Trophoblast cell (in vitro differentiated cells and primary cell): ENCODE results near the gene RICTOR.

Experiments
- DNase-seq, 2 donors: peaks; one replicate each; pipeline ENCODE4 v3.0.0-alpha.2; 2016
- H2AFZ ChIP-seq: 2 replicates; pipeline ENCODE4 v1.6.1; 2013; ENCODE audit warnings: low read length, moderate library complexity, mild to moderate bottlenecking; ENCODE audit not compliant: insufficient read depth, poor library complexity
- H2AK5ac ChIP-seq: 2 replicates; pipeline ENCODE4 v1.6.1; 2013; ENCODE audit warnings: mild to moderate bottlenecking, low read length
- H2BK120ac ChIP-seq: 2 replicates; pipeline ENCODE4 v1.6.1; 2013; ENCODE audit warnings: low read length, mild to moderate bottlenecking, moderate library complexity; ENCODE audit not compliant: insufficient read depth, poor library complexity
- H2BK12ac ChIP-seq: 2 replicates; pipeline ENCODE4 v1.6.1; 2013; ENCODE audit warnings: mild to moderate bottlenecking, low read length, moderate library complexity
- H2BK5ac ChIP-seq: 2 replicates; pipeline ENCODE4 v1.6.1; 2013; ENCODE audit warnings: low read length, low read depth, moderate library complexity, mild to moderate bottlenecking; ENCODE audit not compliant: poor library complexity
- H3K14ac ChIP-seq: 2 replicates; pipeline ENCODE4 v1.6.1; 2013; ENCODE audit warnings: mild to moderate bottlenecking, low read length
- H3K18ac ChIP-seq: 2 replicates; pipeline ENCODE4 v1.6.1; 2013; ENCODE audit warnings: mild to moderate bottlenecking, low read length
- H3K23ac ChIP-seq: 2 replicates; pipeline ENCODE4 v1.6.1; 2013; ENCODE audit warnings: low read length
- H3K27ac ChIP-seq: 2 replicates; pipeline ENCODE4 v1.5.1; 2013; ENCODE audit warnings: low read depth, mild to moderate bottlenecking, inconsistent platforms, low read length, moderate library complexity
- H3K27me3 ChIP-seq: 2 replicates; pipeline ENCODE4 v1.6.1; 2013; ENCODE audit warnings: inconsistent platforms, mild to moderate bottlenecking, low read length, moderate library complexity; ENCODE audit not compliant: insufficient read depth
- H3K36me3 ChIP-seq, 2 experiments: 1 replicate in 1 of 2; 2 replicates in 1 of 2; pipeline ENCODE4 v1.6.1; 2013; ENCODE audit warnings: low read length in 2 of 2, mild to moderate bottlenecking in 2 of 2, moderate library complexity in 1 of 2; ENCODE audit not compliant: insufficient read depth in 2 of 2, control insufficient read depth in 1 of 2
- H3K4ac ChIP-seq: 2 replicates; pipeline ENCODE4 v1.6.1; 2013; ENCODE audit warnings: low read depth, mild to moderate bottlenecking, low read length, moderate library complexity
- H3K4me1 ChIP-seq, 2 experiments: 1 replicate in 1 of 2; 2 replicates in 1 of 2; pipeline ENCODE4 v1.6.1; 2013; ENCODE audit warnings: low read length in 2 of 2, mild to moderate bottlenecking in 2 of 2, moderate library complexity in 1 of 2; ENCODE audit not compliant: insufficient read depth in 2 of 2, control insufficient read depth in 1 of 2
- H3K4me2 ChIP-seq: 2 replicates; pipeline ENCODE4 v1.6.1; 2013; ENCODE audit warnings: inconsistent platforms, mild to moderate bottlenecking, low read length, moderate library complexity
- H3K4me3 ChIP-seq: 2 replicates; pipeline ENCODE4 v1.5.1; 2013; ENCODE audit warnings: mild to moderate bottlenecking, low read depth, low read length, inconsistent platforms
- H3K79me1 ChIP-seq: one replicate; pipeline ENCODE4 v1.6.1; 2013; ENCODE audit warnings: low read length
- H3K79me2 ChIP-seq: 2 replicates; pipeline ENCODE4 v1.6.1; 2013; ENCODE audit warnings: low read length, mild to moderate bottlenecking; ENCODE audit not compliant: control insufficient read depth, insufficient read depth, poor library complexity
- H3K9ac ChIP-seq: 2 replicates; pipeline ENCODE4 v1.6.1; 2013; ENCODE audit warnings: mild to moderate bottlenecking, low read length
- H3K9me3 ChIP-seq: 2 replicates; pipeline ENCODE4 v1.6.1; 2013; ENCODE audit warnings: low read depth, mild to moderate bottlenecking, control low read depth, inconsistent platforms, low read length; ENCODE audit not compliant: insufficient read depth
- H4K12ac ChIP-seq: 2 replicates; pipeline ENCODE4 v1.6.1; 2013; ENCODE audit warnings: low read depth, mild to moderate bottlenecking, low read length, moderate library complexity
- H4K8ac ChIP-seq: 2 replicates; pipeline ENCODE4 v1.6.1; 2013; ENCODE audit warnings: low read depth, mild to moderate bottlenecking, low read length, moderate library complexity
- H4K91ac ChIP-seq: one replicate; pipeline ENCODE4 v1.6.1; 2013; ENCODE audit warnings: low read depth, mild to moderate bottlenecking, low read length, moderate library complexity
- WGBS: extraction: QIAGEN DNeasy Blood & Tissue Kit; methylation state at CpG from one replicate; pipeline ENCODE4 v1.1.7; 2013; ENCODE audit warnings: missing lambda C conversion rate; ENCODE audit not compliant: insufficient read length, insufficient coverage; ENCODE audit errors: extremely low coverage; 5-methylcytosine and 5-hydroxymethylcytosine counted together

Gene RICTOR

GRCh38 chr5:38916802-38917201 lies 157.4 kb downstream of the RICTOR start:
- Histone ChIP-seq H4K91ac (no peak overlapping the region), H3K4me1 (no peaks in the 10 kb centered on the region), H4K12ac (no peak overlapping the region), H2BK120ac (no peak overlapping the region), H2AFZ (no peak overlapping the region), H3K79me1 (no peaks in the 10 kb centered on the region), H3K9me3 (no peaks in the 10 kb centered on the region), H3K4me3 (no peak overlapping the region), H3K18ac (no peak overlapping the region), H2AK5ac (no peak overlapping the region), H3K4me2 (no peak overlapping the region), H3K23ac (no peak overlapping the region), H3K27me3 (no peaks in the 10 kb centered on the region), H2BK12ac (peak overlapping the region; percentile 60), H4K8ac (no peak overlapping the region), H3K14ac (no peak overlapping the region), H3K79me2 (no peaks in the 10 kb centered on the region), H3K9ac (no peak overlapping the region), H3K27ac (no peak overlapping the region), H3K4ac (no peak overlapping the region), H3K36me3 (peaks cover 0 to 4% of the 10 kb centered on the region in 2 experiments), H2BK5ac (no peak overlapping the region)
- no CpG with 5 or more reads among the region's 7 CpGs for WGBS
- no peak for DNase-seq

- no peak overlapping the region for H3K14ac ChIP-seq
- H4K91ac ChIP-seq: no peak overlapping the region
- H3K4me1 ChIP-seq: no peaks in the 10 kb centered on the region
- H3K9me3 ChIP-seq: no peaks in the 10 kb centered on the region
- H3K4me3 ChIP-seq: no peak overlapping the region
- WGBS: no CpG with 5 or more reads among the region's 2 CpGs
- no peak overlapping the region for H2BK120ac ChIP-seq
- H4K8ac ChIP-seq: no peak overlapping the region
- H3K27me3 ChIP-seq: no peaks in the 10 kb centered on the region
- H3K9ac ChIP-seq: no peak overlapping the region
- H2BK5ac ChIP-seq: no peak overlapping the region
- H3K79me2 ChIP-seq: no peaks in the 10 kb centered on the region
- peaks cover 0 to 4% of the 10 kb centered on the region in 2 experiments for H3K36me3 ChIP-seq
- no peak overlapping the region for H2AK5ac ChIP-seq
- H3K27ac ChIP-seq: no peak overlapping the region
- no peak overlapping the region for H3K4me2 ChIP-seq
- no peak overlapping the region for H2BK12ac ChIP-seq
- no peak overlapping the region for H3K23ac ChIP-seq
- H2AFZ ChIP-seq: no peak overlapping the region
- no peak overlapping the region for H3K18ac ChIP-seq
- no peaks in the 10 kb centered on the region for H3K79me1 ChIP-seq
- no peak overlapping the region for H3K4ac ChIP-seq
- no peak overlapping the region for H4K12ac ChIP-seq
- DNase-seq: peak in 1 of 2 donors; percentile 55
Measured at GRCh38 chr5:38913714-38914113, 160.5 kb downstream of the RICTOR start.

GRCh38 chr5:38911933-38912332 lies 162.3 kb downstream of the RICTOR start:
- Histone ChIP-seq H3K79me1 (no peaks in the 10 kb centered on the region), H3K9me3 (peaks cover 5% of the 10 kb centered on the region), H3K4me1 (no peaks in the 10 kb centered on the region)

GRCh38 chr5:38906503-38906902 lies 167.7 kb downstream of the RICTOR start:
- H3K18ac ChIP-seq: no peak overlapping the region
- H2BK120ac ChIP-seq: no peak overlapping the region
- H3K36me3 ChIP-seq: peaks cover 8 to 18% of the 10 kb centered on the region in 2 experiments
- no peaks in the 10 kb centered on the region for H3K79me2 ChIP-seq
- no peak overlapping the region for H2AFZ ChIP-seq
- no peaks in the 10 kb centered on the region for H3K27me3 ChIP-seq
- no peaks in the 10 kb centered on the region for H3K4me1 ChIP-seq
- no peak overlapping the region for H3K23ac ChIP-seq
- H3K79me1 ChIP-seq: no peaks in the 10 kb centered on the region
- DNase-seq: no peak
- no peak overlapping the region for H2BK5ac ChIP-seq
- no peak overlapping the region for H3K9ac ChIP-seq
- H4K91ac ChIP-seq: no peak overlapping the region
- no peak overlapping the region for H4K12ac ChIP-seq
- H2AK5ac ChIP-seq: no peak overlapping the region
- no peak overlapping the region for H4K8ac ChIP-seq
- no peak overlapping the region for H3K27ac ChIP-seq
- no peak overlapping the region for H3K14ac ChIP-seq
- H3K4me3 ChIP-seq: no peak overlapping the region
- H3K9me3 ChIP-seq: peaks cover 6% of the 10 kb centered on the region
- H3K4ac ChIP-seq: no peak overlapping the region
- no peak overlapping the region for H2BK12ac ChIP-seq
- H3K4me2 ChIP-seq: no peak overlapping the region

More at GRCh38 chr5:38911933-38912332, 162.3 kb downstream of the RICTOR start:
- Histone ChIP-seq H3K14ac (no peak overlapping the region), H4K12ac (no peak overlapping the region), H2AK5ac (no peak overlapping the region), H3K36me3 (peaks cover 8 to 9% of the 10 kb centered on the region in 2 experiments), H2BK5ac (no peak overlapping the region), H4K8ac (no peak overlapping the region), H3K27me3 (no peaks in the 10 kb centered on the region), H3K27ac (no peak overlapping the region), H3K9ac (no peak overlapping the region), H3K79me2 (no peaks in the 10 kb centered on the region), H3K23ac (no peak overlapping the region), H3K4me3 (no peak overlapping the region), H4K91ac (no peak overlapping the region), H2BK120ac (no peak overlapping the region), H3K4me2 (no peak overlapping the region), H2BK12ac (no peak overlapping the region), H3K18ac (no peak overlapping the region), H3K4ac (no peak overlapping the region), H2AFZ (no peak overlapping the region)
- DNase-seq: no peak
- WGBS: no CpG with 5 or more reads among the region's 3 CpGs
